Lower lobe of right lung (tissue), 2 donors: Measurements from ENCODE around the gene ZSCAN5C. TPM values are rescaled to one million over a fixed set of nuclear protein-coding genes. Genes with fewer than 3 reads are reported as not detected.
A peak's percentile ranks its signal among the peaks of the same experiment; 100 is the strongest.
"Not testable (repeated sequence)": the region's sequence is repeated elsewhere in the genome, so short reads cannot be mapped to it uniquely, and the experiment has no call there.

Experiments used
- ATAC-seq, 2 donors: fragments of 200-7000 bp; cut with Tn5 transposase; one replicate each; pipeline ENCODE4 v1.9.1; 2020 to 2022; ENCODE audit warnings: mild to moderate bottlenecking in 2 of 2, moderate library complexity in 2 of 2
- DNase-seq: peaks from one replicate; pipeline ENCODE4 v3.0.0-alpha.2; 2020
- H3K27ac ChIP-seq: fragments of 200-600 bp; one replicate; pipeline ENCODE4 v1.8.0; 2022
- H3K27me3 ChIP-seq: fragments of 200-600 bp; one replicate; pipeline ENCODE4 v1.8.0; 2022; ENCODE audit warnings: low read depth
- H3K36me3 ChIP-seq: fragments of 200-600 bp; one replicate; pipeline ENCODE4 v1.8.0; 2022; ENCODE audit warnings: mild to moderate bottlenecking
- H3K4me1 ChIP-seq: fragments of 200-600 bp; one replicate; pipeline ENCODE4 v1.8.0; 2022
- H3K4me3 ChIP-seq: fragments of 200-600 bp; one replicate; pipeline ENCODE4 v1.8.0; 2022; ENCODE audit warnings: mild to moderate bottlenecking
- H3K9me3 ChIP-seq: fragments of 200-600 bp; one replicate; pipeline ENCODE4 v1.8.0; 2022
- CTCF ChIP-seq: fragments of 200-600 bp; IDR thresholded peaks from one replicate; pipeline ENCODE4 v1.8.0; 2022; ENCODE audit warnings: antibody characterized with exemption, mild to moderate bottlenecking
- intact Hi-C: fragments of 100-400 bp; cut with DNase I; formaldehyde crosslinking; loops from one replicate; pipeline ENCODE4 v1.11.0; 2022
- total RNA-seq: library from RNA; stranded (reverse); fragmentation: NEBNext Ultra II Directional; extraction: Animal tissue kit (Norgen Biotek cat#: 25700); gene quantifications from one replicate; pipeline ENCODE4 v1.2.1, GENCODE V29; 2021
- donor health status: DM: no; HTN: yes; CAD: no; lungs with severe emphysema.

Gene ZSCAN5C
- total RNA-seq, 1 donor from 2014 or later: not detected

DNA sequence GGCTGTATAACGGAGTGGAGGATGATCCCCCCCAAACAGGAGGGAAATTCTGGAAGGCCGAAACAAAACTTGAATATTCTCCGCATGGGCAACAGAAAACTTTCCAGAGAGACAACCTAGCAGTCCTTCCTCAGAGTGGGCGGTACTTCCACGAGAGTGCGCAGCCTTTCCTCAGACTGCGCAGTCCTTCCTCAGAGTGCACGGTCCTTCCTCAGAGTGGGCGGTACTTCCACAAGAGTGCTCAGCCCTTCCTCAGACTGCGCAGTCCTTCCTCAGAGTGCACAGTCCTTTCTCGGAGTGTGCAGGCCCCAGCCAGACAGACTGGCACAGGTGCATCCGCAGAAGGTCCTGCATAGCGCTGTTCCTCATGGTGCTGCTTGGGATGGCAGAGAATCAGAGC lies 39.0 kb upstream of the ZSCAN5C start:
- no peaks in the 10 kb centered on the region for H3K27me3 ChIP-seq
- intact Hi-C loops: no loop called here
- no peak for ATAC-seq

GRCh38 chr19:56167064-56167578 lies 35.0 kb upstream of the ZSCAN5C start:
- Histone ChIP-seq H3K27ac (no peak overlapping the region), H3K4me3 (no peak overlapping the region), H3K9me3 (no peaks in the 10 kb centered on the region), H3K36me3 (no peaks in the 10 kb centered on the region), H3K27me3 (no peaks in the 10 kb centered on the region), H3K4me1 (peaks cover 8% of the 10 kb centered on the region)
- no peak for DNase-seq
- intact Hi-C loops: no loop called here
- ATAC-seq: no peak
- TF ChIP-seq CTCF: no peak

More for the DNA sequence above, 39.0 kb upstream of the ZSCAN5C start:
- H3K4me1 ChIP-seq: no peaks in the 10 kb centered on the region
- DNase-seq: no peak
- peaks cover 31% of the 10 kb centered on the region for H3K36me3 ChIP-seq
- no peak for TF ChIP-seq CTCF
- no peak overlapping the region for H3K27ac ChIP-seq
- H3K9me3 ChIP-seq: no peaks in the 10 kb centered on the region
- H3K4me3 ChIP-seq: no peak overlapping the region

DNA sequence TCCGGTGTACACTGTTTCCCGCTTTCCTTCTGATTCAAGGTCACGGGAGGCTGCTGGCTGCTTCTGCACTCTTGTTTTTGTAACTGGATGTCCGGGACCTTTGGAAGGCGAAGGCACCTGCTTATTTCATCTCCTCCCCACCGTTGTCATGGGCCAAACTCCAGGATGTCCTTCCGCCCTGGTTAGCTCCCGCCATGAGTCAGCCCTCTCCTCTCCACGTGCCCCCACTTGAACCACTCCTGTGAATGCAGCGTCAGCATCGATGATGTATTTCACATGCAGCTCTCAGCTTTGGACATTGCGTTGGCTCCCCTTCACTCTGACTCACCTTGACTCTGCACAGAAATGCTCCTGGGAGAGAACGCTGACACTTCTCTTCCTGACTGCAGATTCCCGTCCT lies 31.8 kb upstream of the ZSCAN5C start:
- TF ChIP-seq CTCF: no peak
- peaks cover 8% of the 10 kb centered on the region for H3K4me1 ChIP-seq
- peak; percentile 82 for DNase-seq
- H3K4me3 ChIP-seq: no peak overlapping the region
- H3K36me3 ChIP-seq: no peaks in the 10 kb centered on the region
- intact Hi-C loops: no loop called here
- no peaks in the 10 kb centered on the region for H3K27me3 ChIP-seq
- ATAC-seq: peak; percentile 88 to 91
- H3K27ac ChIP-seq: no peak overlapping the region
- H3K9me3 ChIP-seq: no peaks in the 10 kb centered on the region

- ATAC-seq (no peak), DNase-seq (no peak)
- Histone ChIP-seq H3K4me1 (peaks cover 8% of the 10 kb centered on the region), H3K4me3 (no peak overlapping the region), H3K27me3 (peaks cover 13% of the 10 kb centered on the region), H3K9me3 (no peaks in the 10 kb centered on the region), H3K36me3 (no peaks in the 10 kb centered on the region), H3K27ac (no peak overlapping the region)
- intact Hi-C loops: no loop called here
- no peak for TF ChIP-seq CTCF
Measured at GRCh38 chr19:56174086-56174485, 28.0 kb upstream of the ZSCAN5C start.

DNA sequence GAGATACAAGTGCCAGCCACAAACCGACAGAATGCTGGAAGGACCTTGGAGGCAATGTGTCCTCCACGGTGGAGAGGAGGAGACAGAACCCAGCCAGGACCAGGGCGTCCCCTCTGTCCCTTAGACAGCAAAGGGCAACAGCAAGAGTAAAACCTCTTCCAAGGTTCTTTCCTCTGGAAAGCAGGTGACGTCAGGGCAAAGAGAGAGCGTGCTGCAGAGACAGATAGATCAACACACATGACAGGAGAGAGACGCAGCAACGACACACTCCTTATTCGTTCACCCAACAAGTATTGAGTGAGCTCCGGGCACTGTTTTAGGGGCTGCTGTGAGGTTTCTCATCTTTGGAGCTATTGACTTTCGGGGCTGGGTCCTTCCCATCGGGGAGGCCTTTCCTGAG lies 27.5 kb upstream of the ZSCAN5C start:
- Histone ChIP-seq H3K4me1 (peaks cover 8% of the 10 kb centered on the region), H3K36me3 (no peaks in the 10 kb centered on the region), H3K4me3 (no peak overlapping the region), H3K27me3 (peaks cover 13% of the 10 kb centered on the region), H3K27ac (no peak overlapping the region), H3K9me3 (no peaks in the 10 kb centered on the region)
- TF ChIP-seq CTCF: no peak
- intact Hi-C loops: no loop called here
- DNase-seq (no peak), ATAC-seq (no peak)

DNA sequence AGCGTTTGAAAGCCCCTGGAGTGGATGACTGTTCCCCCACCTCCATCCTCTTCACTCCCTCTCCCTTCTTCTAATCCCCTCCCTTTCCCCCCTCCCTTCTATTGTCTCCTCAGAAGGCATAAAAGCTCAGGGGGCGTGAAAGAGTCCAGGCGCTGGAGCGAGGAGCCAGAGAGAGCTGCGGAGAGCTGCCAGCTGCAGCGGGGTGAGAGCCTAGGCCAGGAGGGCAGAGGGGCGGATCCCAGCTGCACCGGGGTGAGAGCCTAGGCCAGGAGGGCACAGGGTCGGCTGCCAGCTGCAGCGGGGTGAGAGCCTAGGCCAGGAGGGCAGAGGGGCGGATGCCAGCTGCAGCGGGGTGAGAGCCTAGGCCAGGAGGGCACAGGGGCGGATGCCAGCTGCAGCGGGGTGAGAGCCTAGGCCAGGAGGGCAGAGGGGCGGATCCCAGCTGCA lies 26.2 kb upstream of the ZSCAN5C start, which contains the start of gene GALP:
Gene GALP, plus strand, starts transcription at position 148 of the 447 bp plus-strand sequence. CDS start 1,101 bp downstream, outside the sequence.
- DNase-seq, intact Hi-C loops, ATAC-seq: not testable (repeated sequence)

GRCh38 chr19:56176310-56176709 lies 25.8 kb upstream of the ZSCAN5C start:
- intact Hi-C loops, H3K4me1 ChIP-seq: not testable (repeated sequence)

More for the DNA sequence above, 26.2 kb upstream of the ZSCAN5C start, which contains the start of gene GALP:
- not testable (repeated sequence) for H3K4me1 ChIP-seq, H3K9me3 ChIP-seq, H3K27ac ChIP-seq, H3K36me3 ChIP-seq, H3K4me3 ChIP-seq
- peaks cover 13% of the 10 kb centered on the region for H3K27me3 ChIP-seq

More at GRCh38 chr19:56176310-56176709, 25.8 kb upstream of the ZSCAN5C start:
- H3K4me3 ChIP-seq, ATAC-seq, H3K9me3 ChIP-seq, H3K27ac ChIP-seq, H3K36me3 ChIP-seq, DNase-seq: not testable (repeated sequence)
- peaks cover 13% of the 10 kb centered on the region for H3K27me3 ChIP-seq
